Neural progenitor cell (in vitro differentiated cells): ENCODE results near the gene RBP7. TPM values are rescaled to one million over a fixed set of nuclear protein-coding genes. Genes with fewer than 3 reads are reported as not detected.

Source experiments
- DNase-seq: peaks from one replicate; pipeline ENCODE4 v3.0.0-alpha.2; 2016; ENCODE audit warnings: low spot score
- H2AFZ ChIP-seq: fragments of 200-600 bp; sonication (generic); replicated peaks from 2 replicates; pipeline ENCODE4 v1.6.1; 2016; ENCODE audit warnings: antibody characterized with exemption
- H3F3A ChIP-seq: fragments of 200-600 bp; sonication (generic); 2 replicates; pipeline ENCODE4 v1.6.1; 2016; ENCODE audit warnings: antibody characterized with exemption, low read depth
- H3K27ac ChIP-seq: fragments of 200-600 bp; sonication (generic); 2 replicates; pipeline ENCODE4 v1.5.1; 2016; ENCODE audit warnings: mild to moderate bottlenecking
- H3K27me3 ChIP-seq: fragments of 200-600 bp; sonication (generic); 2 replicates; pipeline ENCODE4 v1.6.1; 2016; ENCODE audit warnings: mild to moderate bottlenecking, moderate library complexity
- H3K36me3 ChIP-seq: fragments of 200-600 bp; sonication (generic); 2 replicates; pipeline ENCODE4 v1.5.1; 2016
- H3K4me1 ChIP-seq: fragments of 200-600 bp; sonication (generic); 2 replicates; pipeline ENCODE4 v1.6.1; 2016; ENCODE audit warnings: mixed run types
- H3K4me2 ChIP-seq: fragments of 200-600 bp; sonication (generic); 2 replicates; pipeline ENCODE4 v1.6.1; 2016
- H3K4me3 ChIP-seq: fragments of 200-600 bp; sonication (generic); 2 replicates; pipeline ENCODE4 v1.5.1; 2016
- H3K79me2 ChIP-seq: fragments of 200-600 bp; sonication (generic); 2 replicates; pipeline ENCODE4 v1.6.1; 2016; ENCODE audit warnings: low read depth
- H3K9ac ChIP-seq: fragments of 200-600 bp; sonication (generic); 2 replicates; pipeline ENCODE4 v1.6.1; 2016
- H3K9me3 ChIP-seq: fragments of 200-600 bp; sonication (generic); 2 replicates; pipeline ENCODE4 v1.5.1; 2016; ENCODE audit warnings: low read depth
- H4K20me1 ChIP-seq: fragments of 200-600 bp; sonication (generic); 2 replicates; pipeline ENCODE4 v1.6.1; 2016; ENCODE audit warnings: low read depth
- H3K27ac Mint-ChIP-seq: 3 replicates; pipeline ENCODE4 v1.8.0; 2021; ENCODE audit warnings: mixed read lengths
- H3K27me3 Mint-ChIP-seq: 2 replicates; pipeline ENCODE4 v1.8.0; 2022; ENCODE audit warnings: low read depth, mild to moderate bottlenecking, inconsistent platforms, moderate library complexity, mixed read lengths; ENCODE audit not compliant: insufficient read depth
- H3K36me3 Mint-ChIP-seq: 3 replicates; pipeline ENCODE4 v1.8.0; 2021; ENCODE audit warnings: mixed read lengths
- H3K4me1 Mint-ChIP-seq: 3 replicates; pipeline ENCODE4 v1.8.0; 2021; ENCODE audit warnings: mixed read lengths
- H3K4me3 Mint-ChIP-seq: 3 replicates; pipeline ENCODE4 v1.8.0; 2021; ENCODE audit warnings: mild to moderate bottlenecking, moderate library complexity, mixed read lengths
- H3K9me3 Mint-ChIP-seq: 3 replicates; pipeline ENCODE4 v1.8.0; 2020; ENCODE audit warnings: mixed read lengths
- CTCF ChIP-seq: fragments of 200-600 bp; sonication (generic); IDR thresholded peaks from 2 replicates; pipeline ENCODE4 v1.5.1; 2017; ENCODE audit warnings: antibody characterized with exemption, mild to moderate bottlenecking
- EZH2 ChIP-seq: fragments of 200-600 bp; sonication (generic); IDR thresholded peaks from 2 replicates; pipeline ENCODE4 v1.6.1; 2017; ENCODE audit warnings: antibody characterized with exemption, mild to moderate bottlenecking, moderate library complexity
- EZH2phosphoT487 ChIP-seq: fragments of 200-600 bp; sonication (generic); IDR thresholded peaks from 2 replicates; pipeline ENCODE4 v1.6.1; 2017; ENCODE audit warnings: antibody characterized with exemption
- total RNA-seq: library from RNA; depleted of rRNA; stranded (reverse); fragments of >200 nt; gene quantifications from 2 replicates; pipeline ENCODE4 v1.2.3, GENCODE V29; 2015; ENCODE audit warnings: low replicate concordance

The RBP7 gene
- total RNA-seq, 1 donor from 2014 or later = not detected

GRCh38 chr1:10031461-10031860 lies 34.4 kb downstream of the RBP7 start:
- Histone ChIP-seq H3K27me3 (no peaks in the 10 kb centered on the region), H3K9me3 (peaks cover 4% of the 10 kb centered on the region), H3K4me1 (peaks cover 15% of the 10 kb centered on the region), H2AFZ (no peak overlapping the region), H3F3A (peaks cover 25% of the 10 kb centered on the region), H3K4me2 (no peak overlapping the region), H3K79me2 (peaks cover 31% of the 10 kb centered on the region), H3K36me3 (no peaks in the 10 kb centered on the region), H3K27ac (no peak overlapping the region), H3K9ac (no peak overlapping the region), H3K4me3 (no peak overlapping the region), H4K20me1 (peaks cover 6% of the 10 kb centered on the region)
- H3K9me3 Mint-ChIP-seq = peaks cover 10% of the 10 kb centered on the region
- peaks cover 36% of the 10 kb centered on the region for H3K4me1 Mint-ChIP-seq
- H3K4me3 Mint-ChIP-seq = no peak overlapping the region
- peaks cover 2% of the 10 kb centered on the region for H3K36me3 Mint-ChIP-seq
- H3K27ac Mint-ChIP-seq = peak overlapping the region; percentile 69
- TF ChIP-seq EZH2phosphoT487 (no peak), CTCF (no peak), EZH2 (no peak)
- no peaks in the 10 kb centered on the region for H3K27me3 Mint-ChIP-seq
- DNase-seq = no peak

GRCh38 chr1:10032590-10033358 lies 35.7 kb downstream of the RBP7 start, which contains the start of gene UBE4B:
TSS of gene UBE4B (plus strand) at chr1:10032958. CDS start at chr1:10033671, 713 bp downstream.
- H3K36me3 Mint-ChIP-seq = peaks cover 4% of the 10 kb centered on the region
- Histone ChIP-seq H3K9ac (peak within 1 kb of the TSS; percentile 61), H3K27me3 (no peaks in the 10 kb centered on the region), H3K36me3 (no peaks in the 10 kb centered on the region), H3K4me2 (peak within 1 kb of the TSS; percentile 88), H3K79me2 (peaks cover 44% of the 10 kb centered on the region), H2AFZ (peak within 1 kb of the TSS; percentile 81), H3K4me1 (peaks cover 15% of the 10 kb centered on the region), H4K20me1 (peaks cover 6% of the 10 kb centered on the region), H3K4me3 (peak within 1 kb of the TSS; percentile 68), H3K27ac (peak within 1 kb of the TSS; percentile 96), H3K9me3 (peaks cover 2% of the 10 kb centered on the region), H3F3A (peaks cover 25% of the 10 kb centered on the region)
- TF ChIP-seq CTCF (peak; percentile 83), EZH2 (no peak)
- peak within 1 kb of the TSS; percentile 69 for H3K27ac Mint-ChIP-seq
- peaks cover 6% of the 10 kb centered on the region for H3K9me3 Mint-ChIP-seq
- H3K27me3 Mint-ChIP-seq = no peaks in the 10 kb centered on the region
- peak; percentile 100 for DNase-seq
- peak within 1 kb of the TSS; percentile 94 for H3K4me3 Mint-ChIP-seq
- peaks cover 35% of the 10 kb centered on the region for H3K4me1 Mint-ChIP-seq

GRCh38 chr1:10033359-10033845 lies 36.4 kb downstream of the RBP7 start:
- Histone ChIP-seq H3K9ac (peak overlapping the region; percentile 61), H3F3A (peaks cover 25% of the 10 kb centered on the region), H3K27ac (peak overlapping the region; percentile 96), H3K36me3 (no peaks in the 10 kb centered on the region), H3K4me1 (peaks cover 15% of the 10 kb centered on the region), H3K4me2 (peak overlapping the region; percentile 88), H3K79me2 (peaks cover 50% of the 10 kb centered on the region), H4K20me1 (peaks cover 6% of the 10 kb centered on the region), H3K4me3 (peak overlapping the region; percentile 68), H2AFZ (peak overlapping the region; percentile 81), H3K9me3 (no peaks in the 10 kb centered on the region), H3K27me3 (no peaks in the 10 kb centered on the region)
- H3K4me3 Mint-ChIP-seq = peak overlapping the region; percentile 94
- peak overlapping the region; percentile 67 for H3K27ac Mint-ChIP-seq
- peaks cover 4% of the 10 kb centered on the region for H3K9me3 Mint-ChIP-seq
- peaks cover 5% of the 10 kb centered on the region for H3K36me3 Mint-ChIP-seq
- TF ChIP-seq EZH2 (no peak), EZH2phosphoT487 (no peak), CTCF (no peak)
- peak; percentile 74 for DNase-seq
- H3K27me3 Mint-ChIP-seq = no peaks in the 10 kb centered on the region
- peaks cover 33% of the 10 kb centered on the region for H3K4me1 Mint-ChIP-seq
